HAP-1 (cell line): ENCODE data around the gene TNFSF15.
"Not testable (repeated sequence)": the region's sequence is repeated elsewhere in the genome, so short reads cannot be mapped to it uniquely, and the experiment has no call there.

Experiments
- DNase-seq, 2 experiments: peaks; one replicate each; pipeline ENCODE4 v3.0.0-alpha.2; 2016 to 2020; ENCODE audit warnings: low spot score in 2 of 2
- H3K27me3 ChIP-seq: fragments of 250-450 bp; sonication (Bioruptor Pico); 2 replicates; pipeline ENCODE4 v1.5.1; 2020; ENCODE audit warnings: low read depth, mild to moderate bottlenecking, moderate library complexity
- H3K36me3 ChIP-seq: fragments of 250-450 bp; sonication (Bioruptor Pico); replicated peaks from 2 replicates; pipeline ENCODE4 v1.5.1; 2020; ENCODE audit warnings: mild to moderate bottlenecking
- H3K4me1 ChIP-seq: fragments of 250-450 bp; sonication (Bioruptor Pico); 2 replicates; pipeline ENCODE4 v1.5.1; 2020; ENCODE audit warnings: mild to moderate bottlenecking
- H3K4me3 ChIP-seq: fragments of 250-450 bp; sonication (Bioruptor Pico); 2 replicates; pipeline ENCODE4 v1.5.1; 2020; ENCODE audit warnings: mild to moderate bottlenecking, moderate library complexity
- H3K9me3 ChIP-seq: fragments of 250-450 bp; sonication (Bioruptor Pico); 2 replicates; pipeline ENCODE4 v1.5.1; 2020; ENCODE audit warnings: mild to moderate bottlenecking, moderate library complexity
- in situ Hi-C: fragments of 300-500 bp; cut with MboI; formaldehyde crosslinking; loops from 3 replicates; pipeline ENCODE4 v1.14.3; 2020; ENCODE audit warnings: low sequenced_read_pairs, inconsistent platforms, mixed read lengths

Gene TNFSF15

GRCh38 chr9:114743446-114743845 lies 62.4 kb downstream of the TNFSF15 start:
- no peak for DNase-seq
- H3K9me3 ChIP-seq, result no peaks in the 10 kb centered on the region
- H3K27me3 ChIP-seq, result peaks cover 3% of the 10 kb centered on the region
- no peaks in the 10 kb centered on the region for H3K36me3 ChIP-seq
- in situ Hi-C loops, result no loop called here
- H3K4me3 ChIP-seq, result no peak overlapping the region
- H3K4me1 ChIP-seq, result peaks cover 4% of the 10 kb centered on the region; the same call in 1 of the 2 replicates

GRCh38 chr9:114742947-114743346 lies 62.9 kb downstream of the TNFSF15 start:
- peaks cover 4% of the 10 kb centered on the region; the same call in 1 of the 2 replicates for H3K4me1 ChIP-seq
- in situ Hi-C loops, result no loop called here
- H3K9me3 ChIP-seq, result no peaks in the 10 kb centered on the region
- H3K4me3 ChIP-seq, result no peak overlapping the region
- no peak for DNase-seq
- H3K27me3 ChIP-seq, result peaks cover 3% of the 10 kb centered on the region
- H3K36me3 ChIP-seq, result no peaks in the 10 kb centered on the region

- H3K9me3 ChIP-seq, H3K4me3 ChIP-seq, H3K27me3 ChIP-seq, H3K4me1 ChIP-seq, H3K36me3 ChIP-seq, DNase-seq, in situ Hi-C loops: not testable (repeated sequence)
These were observed 64.3 kb downstream of the TNFSF15 start for GRCh38 chr9:114741521-114741920.

GRCh38 chr9:114738581-114739316 lies 67.1 kb downstream of the TNFSF15 start:
- DNase-seq, result peak; percentile 17 to 68
- Histone ChIP-seq H3K36me3 (no peaks in the 10 kb centered on the region), H3K4me1 (no peaks in the 10 kb centered on the region), H3K27me3 (peaks cover 17% of the 10 kb centered on the region), H3K9me3 (no peaks in the 10 kb centered on the region), H3K4me3 (no peak overlapping the region)
- in situ Hi-C loops, result loop anchor here (5.0 to 10.0 kb wide), 2 partner anchors 166 to 274 kb away; no protein-coding TSS in a partner anchor

GRCh38 chr9:114737847-114738246 lies 68.0 kb downstream of the TNFSF15 start:
- no peak for DNase-seq
- in situ Hi-C loops, result loop anchor here (5.0 to 10.0 kb wide), 2 partner anchors 167 to 274 kb away; no protein-coding TSS in a partner anchor
- no peak overlapping the region for H3K4me3 ChIP-seq
- H3K27me3 ChIP-seq, result peaks cover 17% of the 10 kb centered on the region
- H3K4me1 ChIP-seq, result no peaks in the 10 kb centered on the region
- no peaks in the 10 kb centered on the region for H3K36me3 ChIP-seq
- no peaks in the 10 kb centered on the region for H3K9me3 ChIP-seq

GRCh38 chr9:114737118-114737517 lies 68.7 kb downstream of the TNFSF15 start:
- DNase-seq, result no peak
- Histone ChIP-seq H3K36me3 (no peaks in the 10 kb centered on the region), H3K9me3 (no peaks in the 10 kb centered on the region), H3K4me1 (no peaks in the 10 kb centered on the region), H3K4me3 (no peak overlapping the region), H3K27me3 (peaks cover 17% of the 10 kb centered on the region)
- in situ Hi-C loops, result loop anchor here (5.0 to 10.0 kb wide), 2 partner anchors 168 to 275 kb away; no protein-coding TSS in a partner anchor

DNA sequence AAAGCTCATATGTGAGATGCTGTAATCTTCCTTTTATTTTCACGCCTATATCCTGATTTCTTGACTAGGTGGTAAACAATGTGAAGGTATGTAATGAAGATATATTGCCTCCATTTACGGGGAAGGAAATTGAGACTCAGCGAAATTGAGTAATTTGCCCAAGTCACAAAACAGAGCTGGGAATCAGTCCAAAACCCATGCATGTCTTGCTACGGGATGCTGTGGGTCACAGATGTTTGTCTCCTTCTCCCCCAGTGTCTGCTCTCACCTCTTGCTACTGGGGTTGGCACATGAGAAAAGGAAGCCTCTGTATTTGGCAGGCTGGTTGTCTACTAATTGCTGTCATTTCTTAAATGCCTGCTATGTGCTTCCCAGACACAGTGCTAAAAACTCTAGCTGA lies 70.1 kb downstream of the TNFSF15 start:
- DNase-seq, result no peak
- no peaks in the 10 kb centered on the region for H3K4me1 ChIP-seq
- H3K36me3 ChIP-seq, result no peaks in the 10 kb centered on the region
- no peaks in the 10 kb centered on the region for H3K9me3 ChIP-seq
- H3K27me3 ChIP-seq, result peaks cover 17% of the 10 kb centered on the region; the same call in 1 of the 2 replicates
- in situ Hi-C loops, result loop anchor here (5.0 to 10.0 kb wide), 2 partner anchors 169 to 277 kb away; no protein-coding TSS in a partner anchor
- no peak overlapping the region for H3K4me3 ChIP-seq

- in situ Hi-C loops, result loop anchor here (5.0 to 10.0 kb wide), 2 partner anchors 170 to 277 kb away; no protein-coding TSS in a partner anchor
These were observed 70.7 kb downstream of the TNFSF15 start for GRCh38 chr9:114735139-114735538.

More at GRCh38 chr9:114735139-114735538, 70.7 kb downstream of the TNFSF15 start:
- not testable (repeated sequence) for H3K36me3 ChIP-seq, H3K9me3 ChIP-seq, DNase-seq, H3K4me3 ChIP-seq, H3K4me1 ChIP-seq
- peaks cover 14% of the 10 kb centered on the region; the same call in 1 of the 2 replicates for H3K27me3 ChIP-seq
